Gastrocnemius medialis (tissue), 4 donors: ENCODE data around the gene CHRNA4. TPM values are rescaled to one million over a fixed set of nuclear protein-coding genes. Genes with fewer than 3 reads are reported as not detected.

Source experiments
- ATAC-seq, 2 donors: fragments of 150-250 bp; one replicate each; pipeline ENCODE4 v1.9.1; 2016
- DNase-seq, 2 donors: peaks; one replicate each; pipeline ENCODE4 v3.0.0-alpha.2; 2019
- H3K27ac ChIP-seq, 4 donors: fragments of 200-600 bp; sonication (generic); 1 replicate in 1 of 4; 2 replicates in 3 of 4; pipeline ENCODE4 v1.5.1; 2016 to 2018; ENCODE audit warnings: mild to moderate bottlenecking in 2 of 4, moderate library complexity in 1 of 4
- H3K27me3 ChIP-seq, 3 donors: fragments of 200-600 bp; sonication (generic) in 2 of 3; 1 replicate in 1 of 3; 2 replicates in 2 of 3; pipeline versions ENCODE4 v1.5.1 to v1.6.0; 2016 to 2019; ENCODE audit warnings: mild to moderate bottlenecking in 1 of 3, moderate library complexity in 1 of 3
- H3K36me3 ChIP-seq, 2 donors: fragments of 200-600 bp; sonication (generic) in 1 of 2; one replicate each; pipeline ENCODE4 v1.5.1; 2017 to 2018
- H3K4me1 ChIP-seq, 2 donors: fragments of 200-600 bp; sonication (generic) in 1 of 2; one replicate each; pipeline ENCODE4 v1.5.1; 2016 to 2017; ENCODE audit warnings: mild to moderate bottlenecking in 2 of 2
- H3K4me3 ChIP-seq, 4 donors: fragments of 200-600 bp; sonication (generic) in 3 of 4; 1 replicate in 1 of 4; 2 replicates in 3 of 4; pipeline ENCODE4 v1.5.1; 2016 to 2019; ENCODE audit warnings: mild to moderate bottlenecking in 2 of 4
- H3K9me3 ChIP-seq, 3 donors: fragments of 200-600 bp; sonication (generic) in 2 of 3; 1 replicate in 1 of 3; 2 replicates in 2 of 3; pipeline ENCODE4 v1.5.1; 2016 to 2019
- CTCF ChIP-seq, 5 experiments: fragments of 450-650 bp in 3 of 5; fragments of 200-600 bp in 2 of 5; sonication (generic) in 2 of 5; IDR thresholded peaks in 4 of 5; conservative IDR thresholded peaks in 1 of 5; 1 replicate in 4 of 5; 2 replicates in 1 of 5; pipeline ENCODE4 v1.5.1; 2016 to 2019; ENCODE audit warnings: antibody characterized with exemption in 5 of 5, mild to moderate bottlenecking in 3 of 5, moderate library complexity in 3 of 5
- POLR2A ChIP-seq, 2 donors: fragments of 450-650 bp; IDR thresholded peaks; one replicate each; pipeline ENCODE4 v1.6.1; 2017; ENCODE audit warnings: antibody characterized with exemption in 2 of 2, mild to moderate bottlenecking in 2 of 2, moderate library complexity in 2 of 2
- in situ Hi-C, 4 donors: fragments of 200-750 bp; cut with MboI; loops; one replicate each; pipeline versions ENCODE4 v1.15.0 to v1.8.0; 2017; ENCODE audit warnings: low sequenced_read_pairs in 4 of 4
- intact Hi-C: fragments of 100-400 bp; cut with DNase I; formaldehyde crosslinking; loops from one replicate; pipeline ENCODE4 v1.15.1; 2023; ENCODE audit warnings: low total_unique reads
- total RNA-seq, 4 donors: library from RNA; depleted of rRNA; stranded (reverse); fragments of >200 nt; gene quantifications; one replicate each; pipeline versions ENCODE4 v1.1.0 to v1.2.3, GENCODE V29; 2016

Gene CHRNA4
- total RNA-seq, 4 donors from 2014 or later: not detected

DNA sequence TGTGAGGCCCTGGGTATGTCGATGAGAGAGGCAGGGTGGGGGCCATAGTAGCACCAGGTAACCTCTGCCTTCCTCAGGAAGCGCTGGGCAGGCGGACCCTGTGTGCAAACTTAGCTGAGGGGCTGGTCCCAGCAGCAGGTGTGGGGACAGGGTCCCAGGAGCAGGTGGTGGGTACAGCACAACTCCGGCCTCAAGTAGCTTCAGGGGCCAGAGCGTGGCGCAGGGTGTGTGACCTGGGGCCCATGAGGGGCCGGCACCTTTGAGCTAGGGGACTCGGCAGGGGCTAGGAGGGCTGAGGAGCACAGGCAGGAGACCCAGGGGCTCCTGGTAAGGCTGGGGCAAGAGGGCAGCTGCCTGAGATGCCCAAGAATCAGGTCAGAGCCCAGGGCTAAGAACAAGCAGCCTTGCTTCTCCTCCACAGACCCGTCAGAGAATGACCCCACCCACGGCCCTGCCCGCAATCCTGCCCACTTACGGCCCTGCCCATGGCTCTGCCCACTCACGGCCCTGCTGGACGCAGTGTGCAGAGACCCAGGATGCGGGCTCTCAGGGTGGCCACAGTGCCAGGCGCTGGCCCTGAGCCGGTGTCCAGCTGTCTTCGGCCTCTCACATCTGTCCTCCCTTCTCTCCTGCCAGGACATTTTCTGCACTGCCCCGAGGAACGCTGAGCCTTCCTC, 30.9 kb downstream of the CHRNA4 start:
- in situ Hi-C loops (no loop called here), intact Hi-C loops (no loop called here)
- DNase-seq (no peak), ATAC-seq (no peak)
- H3K4me3 ChIP-seq: no peak overlapping the region
- no peaks in the 10 kb centered on the region for H3K9me3 ChIP-seq
- no peaks in the 10 kb centered on the region for H3K4me1 ChIP-seq
- no peak overlapping the region for H3K27ac ChIP-seq
- H3K27me3 ChIP-seq: peaks cover 19 to 26% (median 22%) of the 10 kb centered on the region in 3 donors
- H3K36me3 ChIP-seq: no peaks in the 10 kb centered on the region
- TF ChIP-seq POLR2A (IDR thresholded peaks at IDR 0.05) (no peak), CTCF (IDR thresholded peaks at IDR 0.05 in 4 of 5, conservative IDR thresholded peaks at IDR 0.05 in 1 of 5) (no peak)

DNA sequence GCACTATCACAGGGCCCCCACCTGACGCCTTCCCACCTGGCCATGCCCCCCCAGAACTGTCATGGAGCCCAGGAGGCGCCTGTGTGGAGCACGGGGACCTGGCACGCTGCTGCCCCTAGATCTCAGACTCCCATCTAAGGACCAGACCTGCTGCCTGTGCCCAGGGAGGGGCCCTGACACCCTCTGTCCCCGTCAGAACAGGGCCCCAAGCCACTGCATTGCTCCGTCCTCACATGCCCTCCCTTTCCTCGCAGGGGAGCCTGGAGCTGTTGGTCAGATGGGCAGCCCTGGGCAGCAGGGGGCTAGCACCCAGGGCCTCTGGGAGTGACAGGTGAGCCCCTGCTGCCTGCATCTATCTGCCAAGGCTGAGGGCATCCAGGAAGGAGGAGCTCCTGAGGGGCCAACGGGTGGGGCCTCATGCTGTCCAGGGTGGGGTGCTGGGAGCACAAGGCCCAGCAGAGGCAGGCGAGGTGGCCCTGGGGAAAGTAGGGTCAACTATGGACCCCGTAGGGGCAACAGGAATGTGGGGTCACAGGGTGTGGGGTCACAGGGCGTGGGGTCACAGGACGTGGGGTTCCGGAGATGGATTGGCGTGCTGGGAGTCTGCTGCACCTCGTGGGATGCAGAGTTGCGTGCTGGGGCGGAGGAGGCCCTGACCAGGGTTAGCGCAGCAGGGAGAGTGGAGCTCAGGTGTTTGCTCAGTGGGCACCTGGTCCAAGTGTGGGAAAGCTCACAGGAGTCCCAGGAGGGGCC, 31.6 kb downstream of the CHRNA4 start:
- intact Hi-C loops (no loop called here), in situ Hi-C loops (no loop called here)
- H3K27me3 ChIP-seq: peaks cover 14 to 26% (median 19%) of the 10 kb centered on the region in 3 donors
- no peaks in the 10 kb centered on the region for H3K4me1 ChIP-seq
- ATAC-seq (no peak), DNase-seq (no peak)
- no peak for TF ChIP-seq POLR2A (IDR thresholded peaks at IDR 0.05)
- TF ChIP-seq CTCF (IDR thresholded peaks at IDR 0.05 in 4 of 5, conservative IDR thresholded peaks at IDR 0.05 in 1 of 5): no peak
- no peaks in the 10 kb centered on the region for H3K36me3 ChIP-seq
- no peaks in the 10 kb centered on the region for H3K9me3 ChIP-seq
- no peak overlapping the region for H3K4me3 ChIP-seq
- H3K27ac ChIP-seq: no peak overlapping the region

DNA sequence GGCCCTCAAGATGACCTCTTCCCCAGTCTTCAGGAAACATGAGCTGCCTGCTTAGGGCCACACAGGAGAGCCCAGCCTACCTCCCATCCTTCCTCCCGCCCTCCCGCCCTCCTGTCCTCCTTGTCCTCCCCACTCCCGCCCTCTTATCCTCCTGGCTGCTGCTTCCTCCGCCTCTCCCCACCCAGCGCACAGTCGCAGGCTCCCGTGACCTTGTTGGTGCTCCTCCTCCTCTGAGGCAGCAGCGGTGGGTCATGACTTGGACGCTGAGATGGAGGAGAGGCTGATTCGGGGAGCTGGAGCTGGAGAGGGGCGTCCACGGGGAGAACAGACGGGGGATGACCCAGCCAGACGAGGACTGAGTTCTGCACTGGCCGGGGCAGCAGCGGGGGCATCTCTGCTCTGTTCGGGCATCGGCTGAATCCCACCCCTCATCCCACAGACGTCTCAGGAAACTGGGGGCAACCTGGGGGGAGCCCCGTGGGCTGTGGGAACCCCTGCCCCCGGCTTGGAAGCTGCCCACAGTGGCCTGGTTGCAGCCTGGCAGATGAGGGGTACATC, 32.4 kb downstream of the CHRNA4 start:
- Histone ChIP-seq H3K4me1 (no peaks in the 10 kb centered on the region), H3K9me3 (no peaks in the 10 kb centered on the region), H3K27me3 (peaks cover 17 to 26% (median 23%) of the 10 kb centered on the region in 3 donors), H3K4me3 (no peak overlapping the region), H3K27ac (no peak overlapping the region), H3K36me3 (no peaks in the 10 kb centered on the region)
- in situ Hi-C loops (no loop called here), intact Hi-C loops (no loop called here)
- DNase-seq (no peak), ATAC-seq (no peak)
- TF ChIP-seq CTCF (IDR thresholded peaks at IDR 0.05 in 4 of 5, conservative IDR thresholded peaks at IDR 0.05 in 1 of 5) (no peak), POLR2A (IDR thresholded peaks at IDR 0.05) (no peak)

DNA sequence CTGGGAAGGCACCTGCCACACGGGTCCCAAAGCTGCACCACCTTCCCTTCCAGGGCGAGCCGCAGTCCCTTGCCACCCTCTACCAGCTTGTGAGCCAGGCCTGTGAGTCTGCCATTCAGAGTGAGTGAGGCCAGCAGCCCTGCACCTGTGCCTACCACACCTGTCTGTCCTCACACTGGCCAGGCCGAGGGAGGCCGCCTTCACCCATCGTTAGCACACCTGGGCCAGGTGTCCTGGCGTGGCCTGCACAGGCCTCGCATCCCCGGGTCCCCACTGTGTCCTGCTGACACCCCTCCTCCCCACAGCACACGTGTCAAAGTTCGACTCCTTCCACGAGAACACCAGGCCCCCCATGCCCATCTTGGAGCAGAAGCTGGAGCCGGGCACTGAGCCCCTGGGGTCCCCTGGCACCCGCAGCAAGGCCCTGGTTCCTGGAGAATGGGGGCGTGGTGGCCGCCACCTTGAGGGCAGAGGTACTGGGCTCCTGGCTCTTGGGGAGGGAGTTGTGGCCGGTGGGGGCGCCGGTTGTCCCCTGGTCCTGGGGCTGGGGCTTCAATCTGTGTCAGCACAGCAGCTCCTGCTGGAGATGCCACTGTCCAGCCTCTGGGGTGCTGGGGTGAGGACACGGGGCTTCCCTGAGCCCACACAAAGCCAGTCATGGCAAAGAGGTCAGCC, 33.0 kb downstream of the CHRNA4 start:
- no peaks in the 10 kb centered on the region for H3K4me1 ChIP-seq
- H3K27ac ChIP-seq: no peak overlapping the region
- H3K27me3 ChIP-seq: peaks cover 16 to 26% (median 23%) of the 10 kb centered on the region in 3 donors
- no peaks in the 10 kb centered on the region for H3K9me3 ChIP-seq
- no peaks in the 10 kb centered on the region for H3K36me3 ChIP-seq
- intact Hi-C loops (no loop called here), in situ Hi-C loops (no loop called here)
- DNase-seq (no peak), ATAC-seq (no peak)
- TF ChIP-seq POLR2A (IDR thresholded peaks at IDR 0.05) (no peak), CTCF (IDR thresholded peaks at IDR 0.05 in 4 of 5, conservative IDR thresholded peaks at IDR 0.05 in 1 of 5) (no peak)
- H3K4me3 ChIP-seq: no peak overlapping the region
